AG20443 (cell line): ENCODE measurements around the gene NUAK1.

Experiments used
- DNase-seq: peaks from one replicate; pipeline ENCODE4 v3.0.0; 2012; ENCODE audit warnings: low spot score, mixed read lengths

NUAK1 gene

DNA sequence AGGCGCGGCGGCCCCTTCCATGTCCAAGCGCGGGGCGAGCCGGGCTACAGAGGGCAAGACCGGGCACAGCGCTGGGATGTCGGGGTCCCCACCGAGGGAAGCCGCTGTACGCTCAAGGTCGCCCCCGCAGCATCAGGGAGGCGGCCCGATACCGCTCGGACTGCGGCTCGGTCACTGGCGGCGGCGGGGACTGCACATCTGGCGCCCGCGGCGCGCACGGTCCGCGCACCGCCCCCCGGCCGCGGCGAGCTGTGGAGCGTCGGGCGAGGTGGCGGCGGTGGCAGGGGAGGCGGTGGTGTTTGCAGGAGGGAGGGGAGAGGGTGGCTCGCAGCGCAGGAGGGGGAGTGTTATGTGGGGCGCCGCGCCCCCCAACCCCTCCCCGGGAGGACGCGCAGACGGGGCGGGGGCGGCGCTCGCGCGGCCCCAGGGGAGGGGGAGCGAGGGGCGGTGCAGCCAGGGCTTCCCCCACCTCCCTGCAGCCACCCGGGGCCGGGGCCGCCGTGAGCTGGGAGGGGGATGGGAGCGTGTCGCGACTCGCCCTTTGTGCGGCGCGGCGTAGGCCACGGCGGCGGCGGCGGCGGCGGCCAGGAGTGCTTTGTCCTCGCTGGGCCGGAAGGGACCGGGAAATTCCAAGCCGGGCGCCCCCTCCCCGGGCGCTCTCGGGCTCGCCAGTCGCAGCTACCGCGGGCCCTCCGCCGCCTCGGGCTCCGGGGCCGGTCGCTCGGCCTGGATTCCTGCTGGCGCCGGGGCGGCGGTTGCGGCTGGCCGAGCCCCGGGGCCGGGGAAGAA is at the start of gene NUAK1:
Gene NUAK1, minus strand, starts transcription at position 322 of the 789 bp plus-strand sequence. Its CDS starts 301 bp downstream, at position 21.
- peak; percentile 80 for DNase-seq

DNA sequence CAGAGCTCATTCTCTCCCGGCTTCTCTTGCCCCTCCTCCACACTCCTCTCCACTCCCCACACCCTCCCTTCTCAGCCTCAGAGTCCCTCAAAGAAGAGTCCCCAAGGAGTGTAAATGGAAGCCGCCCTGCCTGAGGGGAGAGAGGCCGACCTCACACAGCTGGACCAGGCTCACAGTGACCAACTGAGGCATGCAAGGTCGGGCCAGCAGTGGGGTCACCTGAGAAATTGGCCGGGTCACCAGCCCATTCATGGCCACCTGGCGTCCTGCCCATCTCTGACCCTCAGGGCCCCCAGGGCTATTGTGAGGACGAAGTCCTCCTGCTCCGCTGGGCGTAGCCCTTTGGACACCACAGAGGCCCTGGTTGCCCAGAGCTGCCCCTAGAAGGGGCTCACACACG is 49.5 kb upstream of the NUAK1 start:
- no peak for DNase-seq

DNA sequence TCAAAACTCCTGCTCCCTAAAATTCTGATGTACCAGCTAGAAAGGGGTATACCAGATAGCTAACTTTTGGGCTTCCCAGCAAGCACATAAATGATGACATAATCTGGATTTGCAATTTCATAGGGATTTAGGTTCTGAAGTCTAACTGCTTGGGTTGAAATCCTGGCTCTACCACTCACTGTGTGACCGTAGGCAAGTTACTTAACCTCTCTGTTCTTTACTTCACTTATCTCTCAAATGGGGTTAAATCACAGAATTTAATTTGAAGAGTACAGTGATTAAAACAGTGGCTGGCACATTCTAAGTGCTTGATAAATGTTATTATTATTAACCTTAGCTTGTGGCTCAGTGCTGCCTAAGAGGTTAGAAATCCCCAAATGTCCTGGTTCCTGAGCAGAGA is 49.1 kb upstream of the NUAK1 start:
- no peak for DNase-seq

DNA sequence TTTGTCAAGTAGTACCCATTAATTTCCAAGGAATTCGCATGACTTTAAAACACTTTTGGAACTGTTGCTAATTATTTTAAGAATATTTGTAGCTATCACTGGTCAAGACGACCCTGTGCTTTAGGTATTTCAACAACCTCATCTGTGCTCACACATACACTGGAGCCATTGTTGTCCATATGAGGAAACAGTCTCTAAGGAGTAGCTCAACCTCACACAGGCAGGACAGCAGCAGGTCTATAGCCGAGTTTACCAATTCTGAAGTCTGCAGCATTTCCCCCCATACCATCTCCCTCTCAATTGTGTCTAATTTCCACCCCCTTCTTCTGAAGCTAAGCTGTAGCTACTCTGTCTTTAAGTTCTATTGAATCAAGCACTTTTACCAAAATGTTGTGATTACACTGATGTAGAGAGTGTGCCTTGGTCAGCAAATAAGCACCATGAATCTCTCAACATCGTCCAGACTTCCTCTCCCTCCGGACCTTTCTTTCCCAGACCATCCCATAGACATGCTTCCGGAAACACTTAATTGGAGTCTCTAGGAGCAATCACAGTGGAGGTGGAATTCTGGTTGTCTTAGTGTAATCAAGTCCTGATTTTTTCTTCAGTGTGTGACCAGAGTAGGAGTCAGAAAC is 48.5 kb upstream of the NUAK1 start:
- DNase-seq: no peak

DNA sequence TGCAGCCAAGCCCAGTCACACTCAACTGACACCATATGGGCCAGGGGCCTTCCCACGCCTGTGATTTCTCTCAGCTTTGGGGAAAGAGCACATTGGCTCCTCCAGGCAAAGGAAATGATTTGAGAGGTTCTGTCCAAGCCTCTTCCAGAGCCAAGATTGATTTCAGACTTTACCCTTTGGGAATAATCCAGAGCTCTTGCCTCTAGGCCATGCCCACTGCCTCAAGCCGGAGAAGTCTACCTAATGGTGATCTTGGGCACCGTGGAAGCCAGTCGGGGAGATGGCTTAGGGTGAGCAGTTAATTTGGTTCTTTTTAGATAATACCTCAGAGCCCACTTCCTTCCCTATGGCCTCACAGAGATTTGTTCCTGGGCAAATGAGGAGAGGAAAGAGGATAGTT is 45.0 kb upstream of the NUAK1 start:
- DNase-seq: no peak

DNA sequence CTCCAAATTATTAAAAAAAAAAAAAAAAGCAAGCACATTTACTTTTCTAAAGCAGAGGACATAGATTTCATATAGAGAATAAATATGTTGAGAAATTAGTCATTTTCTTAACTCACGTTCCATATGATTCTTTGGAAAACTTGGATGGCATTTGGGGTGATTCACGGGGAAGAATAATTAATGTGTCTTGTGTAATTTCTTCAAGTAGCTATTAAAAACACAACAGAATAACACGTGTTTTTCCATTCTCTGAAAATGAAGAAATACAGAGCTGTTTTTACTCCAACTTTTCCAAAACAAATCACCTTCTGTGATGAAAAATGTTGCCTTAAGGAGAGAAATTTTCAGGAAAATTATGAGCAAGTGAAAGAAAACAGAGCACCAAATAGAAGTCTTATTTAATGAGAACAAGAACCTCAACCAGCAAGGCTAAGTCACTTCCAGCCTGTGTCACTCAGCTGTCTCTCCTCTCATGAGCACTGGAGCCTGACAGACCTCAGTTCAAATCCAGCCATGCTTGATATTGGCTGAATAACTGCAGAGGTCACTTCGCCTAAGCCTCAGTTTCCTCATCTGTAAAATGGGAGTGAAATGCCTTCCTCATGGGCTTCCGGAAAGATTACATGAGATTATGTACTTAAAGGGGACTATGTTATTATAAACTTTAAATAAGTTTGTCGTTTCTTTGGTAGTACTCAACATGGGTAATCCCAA is 42.8 kb upstream of the NUAK1 start:
- DNase-seq: peak; percentile 18

DNA sequence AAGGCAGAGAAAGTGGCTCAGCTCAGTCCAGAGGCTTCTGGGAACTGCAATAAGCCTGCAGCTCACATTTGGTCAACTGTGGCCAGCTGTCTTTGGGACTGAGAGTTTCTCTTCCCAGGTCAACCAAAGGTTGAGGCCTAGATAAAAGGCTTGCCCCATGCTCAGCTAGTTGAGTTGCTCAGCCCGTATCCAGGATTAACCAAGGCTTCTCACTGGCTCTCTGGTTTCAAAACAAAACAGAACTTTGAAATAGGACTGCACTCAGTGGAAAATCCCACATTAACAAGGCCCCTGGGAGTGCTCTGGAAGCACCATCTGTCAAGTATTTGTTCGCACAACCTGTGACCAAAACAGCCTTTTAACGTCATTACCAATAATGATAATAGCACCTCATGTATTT is 40.3 kb upstream of the NUAK1 start:
- peak; percentile 43 for DNase-seq

DNA sequence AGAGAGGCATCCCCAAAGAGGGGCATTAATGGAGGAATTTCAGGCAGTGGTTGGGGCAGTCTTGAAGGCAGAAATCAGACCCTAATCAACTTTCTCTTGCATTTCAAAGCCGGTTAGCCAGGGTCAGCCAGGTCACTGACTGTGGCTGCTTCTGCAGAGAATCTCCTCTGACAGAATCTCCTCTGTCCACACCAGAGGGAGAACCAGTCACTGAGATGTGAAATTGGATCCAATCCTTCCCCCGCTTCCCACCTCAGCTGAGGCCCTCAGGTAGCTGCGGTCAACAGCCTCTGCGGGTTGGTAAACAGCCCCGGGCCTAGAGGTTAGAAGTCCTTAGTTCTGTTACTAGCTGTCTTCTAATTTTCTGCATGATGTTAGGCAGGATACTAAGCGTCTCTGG is 39.8 kb upstream of the NUAK1 start:
- no peak for DNase-seq

DNA sequence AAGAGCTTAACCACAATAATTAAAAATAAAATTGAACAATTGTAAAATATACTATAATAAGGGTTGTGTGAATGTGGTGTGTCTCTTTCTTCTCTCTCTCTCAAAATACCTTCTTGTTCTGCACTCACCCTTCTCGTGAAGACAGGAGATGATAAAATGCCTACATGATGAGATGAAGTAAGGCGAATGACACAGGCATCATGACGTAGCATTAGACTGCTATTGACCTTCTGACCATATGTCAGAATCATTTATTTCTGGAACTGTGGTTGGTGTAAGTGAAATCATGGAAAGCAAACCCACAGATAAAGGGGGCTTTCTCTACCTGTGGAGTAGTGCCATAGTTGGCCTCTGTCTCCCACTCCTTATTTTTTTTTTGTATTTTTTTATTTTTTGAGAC is 37.8 kb upstream of the NUAK1 start:
- DNase-seq: no peak

DNA sequence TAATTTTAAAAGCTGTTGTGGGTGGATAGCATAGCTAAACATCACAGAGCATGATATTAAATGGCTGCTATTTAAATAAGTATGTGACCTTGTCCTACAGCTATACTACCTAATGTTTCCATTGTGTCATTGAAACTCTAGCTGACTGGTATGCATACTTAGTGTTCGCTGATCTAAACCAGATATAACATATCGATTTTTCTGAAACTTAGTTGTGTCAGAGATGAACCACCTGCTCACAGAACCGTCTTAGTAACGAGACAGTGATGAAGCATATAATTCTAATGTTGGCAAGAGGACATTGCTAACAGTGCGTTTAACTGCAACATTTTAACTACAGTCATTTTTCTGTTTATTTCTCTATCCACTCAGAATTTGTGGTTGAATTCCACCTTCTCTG is 36.1 kb upstream of the NUAK1 start:
- DNase-seq: no peak

DNA sequence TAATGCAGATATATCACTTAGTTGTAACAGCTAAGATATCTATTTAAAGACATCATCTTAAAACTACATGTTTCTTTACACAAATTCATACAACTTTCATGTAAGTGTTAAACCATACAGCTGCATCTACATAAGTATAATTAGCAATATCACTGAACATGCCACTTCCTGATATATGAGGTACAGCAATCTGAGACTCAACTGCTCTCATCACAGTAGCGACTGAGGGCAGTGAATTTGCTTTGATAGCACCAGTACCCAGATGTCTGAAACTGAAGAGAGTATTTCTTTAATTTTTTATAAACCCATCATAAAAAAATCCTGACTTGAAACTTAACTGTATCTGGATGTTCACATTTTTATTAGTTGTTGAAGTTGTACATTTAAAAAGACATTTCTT is 34.7 kb upstream of the NUAK1 start:
- no peak for DNase-seq

DNA sequence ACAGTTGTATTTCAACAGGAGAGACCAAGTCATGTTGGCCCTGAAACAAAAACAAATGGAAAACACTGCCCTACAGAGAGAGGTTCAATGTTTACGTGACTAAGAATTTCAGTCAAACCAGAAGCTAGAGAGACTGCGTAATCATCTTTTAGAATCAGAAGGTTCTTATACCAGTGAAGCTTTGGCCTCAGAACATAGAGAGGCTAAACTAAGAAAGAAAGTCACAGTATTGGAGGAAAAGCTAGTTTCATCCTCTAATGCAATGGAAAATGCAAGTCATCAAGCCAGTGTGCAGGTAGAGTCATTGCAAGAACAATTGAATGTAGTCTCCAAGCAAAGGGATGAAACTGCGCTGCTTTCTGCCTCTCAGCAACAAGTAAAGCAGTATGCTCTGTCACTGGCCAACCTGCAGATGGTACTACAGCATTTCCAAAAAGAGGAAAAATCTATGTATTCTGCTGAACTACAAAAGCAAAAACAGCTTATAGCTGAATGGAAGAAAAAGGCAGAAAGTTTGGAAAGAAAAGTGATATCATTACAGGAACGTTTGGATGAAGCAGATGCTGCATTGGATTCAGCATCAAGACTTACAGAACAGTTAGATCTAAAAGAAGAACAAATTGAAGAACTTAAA is 32.5 kb upstream of the NUAK1 start:
- no peak for DNase-seq

DNA sequence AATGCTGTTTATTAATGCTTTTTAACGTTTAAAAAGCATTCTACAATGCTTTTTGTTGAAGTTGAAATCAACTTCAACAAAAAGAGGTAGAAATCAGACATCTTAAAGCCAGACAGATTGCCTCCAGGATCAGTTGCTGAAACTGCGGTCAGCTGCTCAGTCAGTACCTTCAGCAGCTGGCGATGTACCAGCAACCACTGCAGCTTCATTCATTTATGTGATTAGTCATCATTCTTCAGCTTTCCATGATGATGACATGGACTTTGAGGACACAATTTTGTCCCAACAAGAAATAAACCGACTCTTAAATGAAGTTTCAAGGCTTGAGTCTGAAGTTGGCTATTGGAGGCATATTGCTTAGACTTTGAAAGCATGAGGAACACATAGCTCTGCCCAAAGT is 31.5 kb upstream of the NUAK1 start:
- peak; percentile 82 for DNase-seq

DNA sequence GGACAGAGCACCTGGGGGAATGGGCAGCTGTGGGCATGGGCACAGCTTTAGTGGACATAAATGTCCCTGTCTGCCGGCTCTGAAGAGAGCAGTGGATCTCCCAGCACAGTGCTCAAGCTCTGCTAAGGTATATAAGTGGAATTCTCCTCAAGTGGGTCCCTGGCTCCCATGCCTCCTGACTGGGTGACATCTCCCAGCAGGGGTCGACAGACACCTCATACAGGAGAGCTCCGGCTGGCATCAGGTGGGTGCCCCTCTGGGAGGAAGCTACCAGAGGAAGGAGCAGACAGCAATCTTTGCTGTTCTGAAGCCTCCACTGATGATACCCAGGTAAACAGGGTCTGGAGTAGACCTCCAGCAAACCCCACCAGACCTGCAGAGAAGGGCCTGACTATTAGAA is 25.0 kb upstream of the NUAK1 start:
- DNase-seq: no peak

DNA sequence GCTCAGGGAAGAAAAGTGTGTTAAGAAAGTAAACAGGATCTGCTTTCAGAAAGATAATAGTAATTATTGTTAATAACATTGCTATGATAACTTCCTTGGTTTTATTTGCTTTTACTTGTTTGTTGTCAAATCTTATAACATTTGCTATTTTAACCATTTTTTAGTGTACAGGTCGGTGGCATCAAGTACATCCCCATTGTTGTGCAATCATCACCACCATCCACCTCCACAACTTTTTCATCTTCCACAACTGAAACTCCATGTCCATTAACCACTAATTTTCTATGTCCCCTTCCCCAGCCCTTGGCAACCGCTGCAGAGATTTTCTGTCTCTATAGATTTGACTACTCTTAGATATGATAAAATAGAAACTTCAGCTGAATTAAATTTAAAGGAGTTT is 22.7 kb upstream of the NUAK1 start:
- DNase-seq: no peak

DNA sequence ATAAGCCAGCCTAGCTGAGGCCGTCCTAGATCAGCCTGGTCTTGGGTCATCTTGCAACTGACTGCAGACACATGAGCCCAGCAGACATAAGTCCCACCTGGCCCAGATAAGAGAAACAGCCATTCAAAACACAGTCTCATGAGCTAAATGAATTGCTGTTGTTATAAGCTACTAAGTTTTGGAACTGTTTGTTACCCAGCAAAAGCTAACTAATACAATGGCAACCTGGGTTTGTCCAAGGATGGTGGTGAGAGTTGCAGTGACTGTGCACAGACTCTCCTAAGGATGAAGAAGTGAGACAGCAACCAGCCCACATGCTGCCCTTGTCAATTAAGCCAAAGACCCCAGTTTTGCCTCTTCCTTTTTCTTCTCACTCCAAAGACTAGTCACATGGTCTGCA is 22.2 kb upstream of the NUAK1 start:
- DNase-seq: no peak

DNA sequence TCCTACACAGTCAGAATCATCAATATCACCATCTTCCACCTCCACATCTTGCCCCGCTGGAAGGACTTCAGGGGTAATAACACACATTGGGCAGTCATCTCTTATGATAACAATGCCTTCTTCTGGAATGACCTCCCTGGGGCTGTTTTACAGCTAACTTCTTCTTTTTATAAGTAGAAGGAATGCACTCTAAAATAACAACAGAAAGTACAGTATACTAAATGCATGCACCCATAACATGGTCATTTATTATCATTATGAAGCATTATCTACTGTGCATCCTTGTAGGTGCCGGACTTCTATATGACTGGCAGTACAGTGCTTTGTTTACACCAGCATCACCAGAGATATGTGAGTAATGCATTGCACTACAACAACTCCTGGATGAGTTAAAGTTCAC is 19.0 kb upstream of the NUAK1 start:
- DNase-seq: no peak

DNA sequence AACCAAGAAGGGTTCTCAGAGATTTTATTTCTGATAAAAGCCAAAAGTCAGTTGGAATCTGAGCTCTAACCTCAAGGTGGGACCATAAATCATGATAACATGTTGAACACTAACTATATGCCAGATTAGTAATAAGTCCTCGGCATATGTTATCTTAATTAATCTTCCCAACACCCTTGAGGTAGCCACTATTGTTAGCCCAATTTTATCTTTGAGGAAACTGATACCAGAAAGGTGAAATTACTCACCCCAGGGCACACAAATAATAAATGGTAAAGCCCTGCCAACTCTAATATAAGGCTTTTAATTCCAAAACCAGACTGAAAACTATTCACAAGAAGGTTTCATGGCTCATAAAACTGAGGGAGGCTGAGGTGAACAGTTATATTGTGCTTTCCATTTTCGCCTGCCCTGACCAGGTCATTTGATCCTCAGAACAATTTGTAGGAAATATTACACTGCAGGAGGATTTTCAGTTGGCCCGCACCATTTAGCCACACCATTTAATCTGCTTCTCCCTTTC is 16.1 kb upstream of the NUAK1 start:
- no peak for DNase-seq

DNA sequence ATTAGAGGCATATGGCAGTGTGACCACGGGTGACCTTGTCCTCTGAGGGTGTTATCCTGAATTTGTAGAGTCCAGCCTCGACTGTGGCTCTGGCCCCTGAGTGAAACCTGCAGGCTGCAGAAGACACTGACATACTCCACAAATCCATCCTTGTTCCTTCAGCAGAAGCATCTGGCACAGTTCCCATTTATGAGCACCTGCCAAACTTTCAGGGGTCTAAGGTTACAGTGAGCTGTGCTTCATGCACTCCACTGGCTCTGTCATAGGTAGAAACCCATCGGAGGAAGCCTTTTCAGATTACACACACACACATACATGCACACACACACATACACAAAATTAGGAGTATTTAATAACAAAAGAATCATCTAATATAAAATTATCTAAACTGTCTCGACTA is 13.6 kb upstream of the NUAK1 start:
- DNase-seq: no peak

DNA sequence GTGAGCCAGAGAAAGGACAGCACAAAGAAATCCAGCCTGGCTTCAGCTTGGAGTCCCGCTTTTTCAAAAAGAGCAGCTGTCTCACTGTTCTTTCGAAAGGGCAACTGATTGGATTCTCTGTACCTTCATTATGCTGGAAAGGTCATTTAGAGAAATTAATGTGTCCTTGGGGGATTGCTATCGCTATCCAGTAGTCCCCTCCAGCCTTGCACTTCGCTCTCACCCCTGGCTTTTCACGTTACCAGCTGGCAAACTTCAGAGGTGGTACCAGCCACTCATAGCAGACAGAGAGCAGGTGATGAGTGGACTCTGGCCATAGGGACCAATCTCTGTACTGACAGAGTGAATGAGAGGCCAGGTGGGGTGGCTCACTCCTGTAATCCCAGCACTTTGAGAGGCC is 11.8 kb upstream of the NUAK1 start:
- no peak for DNase-seq

DNA sequence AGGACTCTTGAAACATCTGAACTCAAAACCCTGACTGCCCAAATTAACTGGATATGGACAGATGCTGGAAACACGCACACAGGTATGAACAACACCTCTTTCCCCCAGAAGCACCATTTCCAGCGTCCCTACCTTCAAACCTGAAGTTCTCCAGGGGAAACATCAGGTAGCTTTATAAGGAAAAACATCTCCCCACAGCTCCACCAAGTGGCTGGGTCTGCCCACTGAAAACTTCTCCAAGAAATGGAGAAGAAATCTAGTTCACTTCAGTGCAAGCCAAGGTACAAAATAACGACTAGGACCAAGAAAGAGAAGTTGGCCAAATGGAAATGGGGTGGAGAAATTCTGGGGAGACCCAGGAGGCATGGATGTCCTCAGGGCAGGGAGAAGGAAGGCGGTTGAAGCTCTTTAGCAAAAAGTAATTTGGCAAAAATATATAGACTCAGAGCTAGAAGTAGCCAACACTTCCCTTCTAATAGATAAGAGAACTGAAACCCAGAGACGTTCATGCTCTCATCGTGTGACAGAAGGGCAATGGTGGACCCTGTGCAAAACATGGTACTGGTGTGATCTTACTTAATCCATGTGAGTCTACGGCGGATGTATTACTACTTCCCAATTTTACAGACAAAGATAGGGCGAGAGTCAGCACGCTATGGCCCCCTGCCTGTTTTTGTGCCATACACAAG is 10.5 kb upstream of the NUAK1 start:
- no peak for DNase-seq

DNA sequence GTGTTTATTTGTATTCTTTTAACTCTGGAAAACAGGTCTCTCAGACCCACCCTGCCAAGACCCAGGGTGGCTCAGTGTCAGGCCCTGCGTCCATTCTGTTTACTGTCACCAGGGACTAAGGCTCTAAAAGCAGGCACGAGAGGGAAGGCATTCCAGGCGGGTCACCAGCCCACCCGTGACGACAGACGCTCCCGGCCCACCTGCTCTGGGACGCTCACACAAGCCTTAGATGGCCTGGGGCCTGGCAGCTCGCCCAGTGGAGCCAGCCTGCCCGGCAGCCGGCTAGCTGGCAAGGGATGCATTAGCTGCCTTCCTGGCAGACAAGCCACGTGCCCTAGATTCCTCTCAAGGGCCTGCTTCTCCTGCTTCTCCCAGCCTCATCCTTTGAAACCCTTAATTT is 9.2 kb upstream of the NUAK1 start:
- DNase-seq: no peak
